ENCODE measurements around the gene LIMS1.
"Not testable (repeated sequence)": the region's sequence is repeated elsewhere in the genome, so short reads cannot be mapped to it uniquely, and the experiment has no call there.

The LIMS1 gene

GRCh38 chr2:108676522-108676921 lies 142.3 kb downstream of the LIMS1 start:
- DNase-seq: not testable (repeated sequence)

DNA sequence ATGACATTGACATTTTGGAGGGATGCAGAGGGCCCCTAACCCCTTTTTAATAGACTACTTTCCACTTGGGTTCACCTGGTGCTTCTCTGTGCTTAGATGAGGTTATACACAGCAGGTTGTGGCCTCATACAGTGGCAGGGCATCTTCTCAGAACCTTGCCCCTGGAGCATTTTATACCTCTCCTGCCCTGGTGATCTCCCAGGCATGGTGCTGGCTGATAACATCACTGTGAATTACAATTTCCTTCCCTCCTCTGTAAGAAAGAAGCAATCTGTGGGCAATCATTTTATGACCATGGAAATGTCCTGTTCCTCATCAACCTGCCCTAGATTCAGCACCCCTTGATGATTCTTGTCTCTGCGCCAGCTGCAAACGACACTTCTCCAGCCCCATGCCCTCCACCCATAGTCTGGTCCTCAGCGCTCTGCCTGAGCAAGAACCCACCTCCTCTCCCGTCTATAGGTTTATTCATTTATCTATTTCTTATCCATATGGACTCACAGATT lies 143.0 kb downstream of the LIMS1 start:
- not testable (repeated sequence) for DNase-seq

- not testable (repeated sequence) for DNase-seq
Measured at GRCh38 chr2:108678198-108678651, 144.0 kb downstream of the LIMS1 start.

DNA sequence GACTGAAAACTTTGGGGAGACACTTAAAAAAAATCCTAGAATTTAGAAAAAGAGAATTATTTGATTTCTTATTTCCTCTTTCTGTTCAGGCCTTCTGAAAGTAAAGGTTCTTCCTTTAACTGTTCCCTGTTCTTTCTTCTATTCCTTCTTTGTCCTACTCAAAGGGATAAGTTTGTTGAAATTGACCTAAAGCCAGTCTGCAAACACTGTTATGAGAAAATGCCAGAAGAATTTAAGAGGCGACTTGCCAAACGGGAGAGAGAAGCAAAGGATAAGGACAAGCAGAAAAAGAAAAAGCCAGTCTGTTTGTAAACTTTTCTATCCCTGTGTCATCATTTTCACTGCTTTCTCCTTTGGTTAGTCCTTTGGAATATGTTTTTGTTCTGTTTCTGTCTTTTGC lies 146.5 kb downstream of the LIMS1 start:
- DNase-seq: not testable (repeated sequence)

DNA sequence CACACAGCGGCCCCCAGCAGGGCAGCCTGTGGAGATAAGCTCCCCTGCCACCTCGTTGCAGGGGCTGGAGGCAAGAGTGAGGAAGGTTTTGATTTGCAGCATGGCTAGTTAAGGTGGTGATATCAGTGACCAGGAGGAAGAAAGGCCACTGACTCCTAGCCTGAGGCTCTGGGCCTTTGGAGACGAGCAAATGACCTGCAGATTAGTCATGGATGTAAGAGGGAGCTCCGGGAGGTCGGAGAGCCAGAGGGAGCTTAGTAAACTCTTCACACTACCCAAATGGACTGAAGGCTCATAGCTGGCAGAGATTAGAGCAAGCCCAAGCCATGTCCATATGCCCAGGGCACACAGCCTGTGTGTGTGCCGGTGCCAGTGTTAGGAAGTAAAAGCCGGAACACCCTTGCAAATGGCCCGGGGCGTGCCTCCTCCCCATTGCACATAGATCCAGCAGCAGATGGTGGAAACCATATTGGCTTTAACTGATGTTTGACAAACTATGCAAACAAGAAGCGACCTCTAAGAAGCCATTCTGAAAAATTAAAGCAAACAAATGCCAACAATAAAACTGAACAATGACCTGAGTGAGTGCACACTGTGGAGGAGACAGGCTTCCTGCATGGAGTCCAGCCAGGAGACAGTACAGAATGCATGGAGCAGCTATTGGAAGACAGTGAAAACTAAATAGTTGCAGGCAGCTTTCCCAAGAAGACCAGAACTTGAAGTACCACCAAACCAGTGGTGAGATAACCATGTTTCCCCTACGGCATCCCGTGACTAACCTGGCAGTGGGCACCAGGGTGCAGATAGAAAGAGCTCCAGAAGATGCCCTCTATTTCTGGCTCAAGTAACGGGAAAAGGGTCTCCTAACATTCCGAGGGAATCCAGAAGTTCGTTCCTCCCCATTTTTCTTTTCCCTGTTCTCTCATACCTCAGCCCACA lies 154.8 kb downstream of the LIMS1 start:
- not testable (repeated sequence) for DNase-seq

DNA sequence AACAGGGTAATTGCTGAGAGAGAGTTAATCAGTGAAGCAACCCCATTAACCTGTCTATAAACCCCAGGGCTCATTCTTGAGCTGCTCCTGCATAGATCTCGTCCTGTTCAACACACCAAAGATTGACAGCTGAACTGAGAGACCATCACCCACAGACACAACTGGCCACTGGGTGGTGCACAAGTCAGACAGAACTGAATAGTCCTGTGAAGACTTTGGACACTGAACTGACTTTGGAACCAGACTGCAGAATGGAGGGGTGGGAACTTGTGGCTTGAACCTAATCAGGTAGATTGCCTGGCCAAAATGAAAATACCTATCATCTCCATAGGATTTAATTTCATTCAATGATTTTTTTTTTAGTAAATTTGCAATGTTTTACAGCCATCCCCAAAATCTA lies 155.7 kb downstream of the LIMS1 start:
- DNase-seq: not testable (repeated sequence)

GRCh38 chr2:108691447-108691846 lies 157.2 kb downstream of the LIMS1 start:
- DNase-seq: no peak

DNA sequence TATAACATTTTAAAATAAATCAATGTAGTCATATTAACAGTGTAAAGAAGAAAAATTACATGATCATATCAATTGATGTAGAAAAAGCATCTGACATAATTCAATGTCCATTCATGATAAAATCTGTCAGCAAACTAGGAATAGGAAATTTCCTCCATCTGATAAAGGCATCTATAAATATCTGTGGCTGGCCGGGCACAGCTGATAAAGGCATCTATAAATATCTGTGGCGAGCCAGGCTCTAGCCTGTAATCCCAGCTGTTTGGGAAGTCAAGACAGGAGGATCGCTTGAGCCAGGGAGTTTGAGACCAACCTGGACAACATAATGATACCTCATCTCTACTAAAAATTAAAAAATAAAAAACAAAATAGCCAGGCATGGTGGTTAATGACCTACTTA lies 166.9 kb downstream of the LIMS1 start:
- no peak for DNase-seq

DNA sequence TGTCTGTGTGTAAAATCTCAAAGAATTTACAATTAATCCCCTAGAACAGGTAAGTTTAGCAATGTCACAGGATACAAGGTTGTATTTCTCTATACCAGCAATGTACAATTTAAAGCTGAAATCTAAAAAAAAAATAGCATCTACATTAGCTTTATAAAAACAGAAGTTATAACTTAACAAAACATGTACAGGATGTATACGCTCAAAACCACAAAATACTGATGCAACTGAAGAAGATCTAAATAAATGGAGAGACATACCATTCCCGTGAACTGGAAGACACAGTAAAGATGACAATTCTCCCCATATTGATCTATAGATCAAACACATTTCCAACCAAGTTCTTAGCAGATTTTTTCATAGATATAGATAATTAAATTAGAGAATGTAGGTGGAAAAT lies 167.5 kb downstream of the LIMS1 start:
- no peak for DNase-seq

DNA sequence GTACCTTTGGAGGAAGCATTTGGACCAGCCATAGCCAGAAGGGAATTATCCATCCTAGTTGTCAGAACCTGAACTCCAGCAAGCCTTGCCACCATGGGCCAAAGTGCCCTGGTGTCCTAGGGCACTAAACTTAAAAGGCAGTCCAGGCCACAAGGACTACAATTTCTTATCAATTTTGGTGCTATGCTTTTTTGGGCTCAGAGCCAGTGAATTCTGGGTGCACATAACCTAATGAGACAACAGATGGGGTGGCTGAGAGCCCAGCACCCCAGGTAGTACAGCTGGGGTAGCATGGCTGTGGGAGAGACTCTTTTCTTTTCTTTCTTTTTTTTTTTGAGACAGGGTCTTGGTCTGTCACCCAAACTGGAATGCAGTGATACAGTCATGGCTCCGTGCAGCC lies 170.6 kb downstream of the LIMS1 start:
- DNase-seq: no peak

- no peak for DNase-seq
Measured at GRCh38 chr2:108707300-108707699, 173.0 kb downstream of the LIMS1 start.

GRCh38 chr2:108716971-108717370 lies 182.7 kb downstream of the LIMS1 start:
- DNase-seq: not testable (repeated sequence)

GRCh38 chr2:108719149-108720044 lies 185.1 kb downstream of the LIMS1 start, which contains the start of gene RANBP2:
TSS of gene RANBP2 (plus strand) at chr2:108719482. CDS start at chr2:108719607, 125 bp downstream.
- DNase-seq: peak; percentile 96

DNA sequence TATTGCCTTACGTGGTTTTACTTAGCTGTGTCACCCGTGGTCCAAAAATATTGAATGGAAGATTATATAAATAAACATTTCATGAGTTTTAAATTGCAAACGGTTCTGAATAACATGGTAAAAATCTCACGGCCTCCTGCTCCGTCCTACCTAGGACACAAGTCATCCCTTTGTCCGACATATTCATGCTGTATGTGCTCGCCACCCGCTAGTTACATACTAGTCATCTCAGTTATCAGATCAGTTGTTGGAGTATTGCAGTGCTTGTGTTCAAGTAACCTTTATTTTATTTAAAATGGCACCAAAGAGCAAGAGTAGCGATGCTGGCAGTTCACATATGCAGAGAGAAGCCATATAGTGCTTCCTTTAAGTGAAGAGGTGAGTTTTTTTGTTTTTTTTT lies 191.8 kb downstream of the LIMS1 start:
- DNase-seq: not testable (repeated sequence)

DNA sequence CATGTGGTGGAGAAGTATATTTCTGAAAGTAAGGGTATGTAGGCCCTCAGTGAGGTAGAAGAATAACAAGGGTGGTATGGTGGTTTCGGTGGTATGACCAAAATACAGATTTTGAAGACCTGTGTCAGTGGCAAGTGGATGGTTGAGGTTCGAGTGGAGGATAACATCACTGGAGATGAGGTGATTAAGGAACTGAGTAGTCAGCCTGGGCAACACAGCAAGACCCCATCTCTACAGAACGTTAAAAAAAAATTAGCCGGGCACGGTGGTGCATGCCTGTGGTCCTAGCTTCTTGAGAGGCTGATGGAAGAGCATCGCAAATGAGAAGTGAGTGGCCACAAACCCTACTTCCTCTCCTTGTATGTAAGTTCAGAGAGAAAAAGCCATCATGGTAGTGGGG lies 200.4 kb downstream of the LIMS1 start:
- DNase-seq: not testable (repeated sequence)

Data from stimulated activated CD4-positive, alpha-beta T cell treated with anti-CD3 and anti-CD28 coated beads, Interleukin-1b, Interleukin-23, amount 100 ng/mL, for 48 hours (primary cell).